Esophagus muscularis mucosa (tissue), 3 donors: ENCODE results near the gene LRRC3.

ENCODE experiments used
- CTCF ChIP-seq, 3 experiments: fragments of 200-600 bp in 2 of 3; fragments of 450-650 bp in 1 of 3; sonication (generic) in 2 of 3; IDR thresholded peaks; one replicate each; pipeline ENCODE4 v1.5.1; 2017 to 2019; ENCODE audit warnings: antibody characterized with exemption in 3 of 3, mild to moderate bottlenecking in 2 of 3, moderate library complexity in 1 of 3
- POLR2A ChIP-seq: fragments of 450-650 bp; IDR thresholded peaks from one replicate; pipeline ENCODE4 v1.6.1; 2017; ENCODE audit warnings: antibody characterized with exemption, moderate library complexity, mild to moderate bottlenecking, low read depth
- POLR2AphosphoS5 ChIP-seq, 2 donors: sonication (generic); formaldehyde crosslinking; IDR thresholded peaks; one replicate each; pipeline ENCODE4 v1.6.1; 2017; ENCODE audit warnings: antibody characterized with exemption in 2 of 2

GRCh38 chr21:44416193-44416592 lies 39.1 kb upstream of the LRRC3 start:
- no peak for TF ChIP-seq POLR2AphosphoS5 (IDR thresholded peaks at IDR 0.05)
- TF ChIP-seq CTCF (IDR thresholded peaks at IDR 0.05): no peak
- no peak for TF ChIP-seq POLR2A
